ENCODE measurements around the gene XXYLT1.

GRCh38 chr3:195209847-195210265, 61.1 kb downstream of the XXYLT1 start:
- TF ChIP-seq RCOR1 (IDR thresholded peaks at IDR 0.05; ENCODE audit: insufficient replicate concordance, low read length) (no peak), CTCF (conservative IDR thresholded peaks at IDR 0.05; ENCODE audit: low read depth, low read length) (no peak), SMC3 (IDR thresholded peaks at IDR 0.05; ENCODE audit: low read depth, low read length) (no peak), RAD21 (IDR thresholded peaks at IDR 0.05; ENCODE audit: low read length) (no peak), MXI1 (IDR thresholded peaks at IDR 0.05; ENCODE audit: borderline replicate concordance, low read depth, low read length) (no peak), MAFK (IDR thresholded peaks at IDR 0.05; ENCODE audit: low read depth, low read length) (no peak), MAZ (IDR thresholded peaks at IDR 0.05; ENCODE audit: borderline replicate concordance, low read depth, low read length) (no peak), FOS (IDR thresholded peaks at IDR 0.05; ENCODE audit: low read depth, low read length) (no peak), CEBPB (IDR thresholded peaks at IDR 0.05; ENCODE audit: low read depth, low read length) (no peak), CHD1 (IDR thresholded peaks at IDR 0.05; ENCODE audit: low read depth, low read length) (no peak), POLR2A (IDR thresholded peaks at IDR 0.05; ENCODE audit: low read depth, low read length) (no peak), RFX5 (IDR thresholded peaks at IDR 0.05; ENCODE audit: low read depth, low read length) (no peak), BHLHE40 (IDR thresholded peaks at IDR 0.05; ENCODE audit: low read depth, low read length) (no peak)
- TF ChIP-seq, protein P1, sequence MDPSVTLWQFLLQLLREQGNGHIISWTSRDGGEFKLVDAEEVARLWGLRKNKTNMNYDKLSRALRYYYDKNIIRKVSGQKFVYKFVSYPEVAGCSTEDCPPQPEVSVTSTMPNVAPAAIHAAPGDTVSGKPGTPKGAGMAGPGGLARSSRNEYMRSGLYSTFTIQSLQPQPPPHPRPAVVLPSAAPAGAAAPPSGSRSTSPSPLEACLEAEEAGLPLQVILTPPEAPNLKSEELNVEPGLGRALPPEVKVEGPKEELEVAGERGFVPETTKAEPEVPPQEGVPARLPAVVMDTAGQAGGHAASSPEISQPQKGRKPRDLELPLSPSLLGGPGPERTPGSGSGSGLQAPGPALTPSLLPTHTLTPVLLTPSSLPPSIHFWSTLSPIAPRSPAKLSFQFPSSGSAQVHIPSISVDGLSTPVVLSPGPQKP (IDR thresholded peaks at IDR 0.05; ENCODE audit: borderline replicate concordance, low read depth, low read length): no peak

All from IMR-90 (cell line).